H1 (cell line): ENCODE measurements around the gene CSF2RB. TPM values are rescaled to one million over a fixed set of nuclear protein-coding genes. Genes with fewer than 3 reads are reported as not detected.

Source experiments
- CTCF ChIA-PET: fragments of 300-600 bp; sonication (Branson Sonifier 250); formaldehyde crosslinking; loops from one replicate; lab custom pipeline; 2021; ENCODE audit not compliant: partially characterized antibody; lab: Charles Lee
- POLR2A ChIA-PET: fragments of 300-600 bp; sonication (Branson Sonifier 250); formaldehyde crosslinking; loops from one replicate; lab custom pipeline; 2021; ENCODE audit warnings: inconsistent platforms; ENCODE audit not compliant: partially characterized antibody; lab: Charles Lee
- DNase-seq, 2 experiments: peaks; one replicate each; pipeline versions ENCODE4 v3.0.0 to v3.0.0-alpha.2; 2010 to 2022; ENCODE audit warnings: low spot score in 2 of 2, low read depth in 1 of 2, mixed read lengths in 1 of 2
- FAIRE-seq: peaks from 2 replicates; lab custom pipeline; 2011; peaks lifted over from hg19 to GRCh38; lab: Jason Lieb, UNC
- H2AFZ ChIP-seq: 2 replicates; pipeline ENCODE4 v1.8.1; 2012; ENCODE audit warnings: low read length, inconsistent platforms
- H2AK5ac ChIP-seq: 2 replicates; pipeline ENCODE4 v1.6.1; 2013; ENCODE audit warnings: low read depth, low read length
- H2BK120ac ChIP-seq: replicated peaks from 2 replicates; pipeline ENCODE3; 2013; ENCODE audit warnings: low read depth, low read length, inconsistent platforms
- H2BK12ac ChIP-seq: 2 replicates; pipeline ENCODE4 v1.6.1; 2013; ENCODE audit warnings: low read depth, low read length
- H2BK15ac ChIP-seq: 2 replicates; pipeline ENCODE4 v1.6.1; 2013; ENCODE audit warnings: low read length
- H2BK20ac ChIP-seq: 2 replicates; pipeline ENCODE4 v1.6.1; 2013; ENCODE audit warnings: low read length
- H2BK5ac ChIP-seq: 2 replicates; pipeline ENCODE4 v1.6.1; 2013; ENCODE audit warnings: low read depth, low read length
- H3K14ac ChIP-seq: 2 replicates; pipeline ENCODE4 v1.6.1; 2013; ENCODE audit warnings: inconsistent platforms; ENCODE audit not compliant: insufficient read length
- H3K18ac ChIP-seq: 2 replicates; pipeline ENCODE4 v1.6.1; 2013; ENCODE audit warnings: low read length; ENCODE audit errors: extremely low read depth
- H3K23ac ChIP-seq: 2 replicates; pipeline ENCODE4 v1.6.1; 2013; ENCODE audit warnings: inconsistent platforms; ENCODE audit not compliant: insufficient read length
- H3K23me2 ChIP-seq: 2 replicates; pipeline ENCODE4 v1.6.1; 2013; ENCODE audit warnings: low read depth, low read length
- H3K27ac ChIP-seq: 2 replicates; pipeline ENCODE4 v1.6.1; 2011; ENCODE audit warnings: low read depth, low read length, inconsistent platforms
- H3K27me3 ChIP-seq, 4 experiments: replicated peaks in 1 of 4; 1 replicate in 1 of 4; 2 replicates in 3 of 4; pipeline versions ENCODE4 v1.6.1 to v1.8.1; 2011 to 2013; ENCODE audit warnings: low read length in 3 of 4, mild to moderate bottlenecking in 3 of 4, inconsistent platforms in 2 of 4, mixed read lengths in 2 of 4, moderate library complexity in 1 of 4; ENCODE audit not compliant: control insufficient read depth in 3 of 4, insufficient read depth in 3 of 4; ENCODE audit errors: extremely low read depth in 1 of 4
- H3K36me3 ChIP-seq, 4 experiments: 2 replicates each; pipeline versions ENCODE4 v1.6.1 to v1.8.1; 2011 to 2013; ENCODE audit warnings: mild to moderate bottlenecking in 4 of 4, low read length in 3 of 4, moderate library complexity in 2 of 4, control low read depth in 1 of 4, inconsistent platforms in 1 of 4; ENCODE audit not compliant: insufficient read depth in 4 of 4, control insufficient read depth in 2 of 4
- H3K4ac ChIP-seq: replicated peaks from 2 replicates; pipeline ENCODE3; 2013; ENCODE audit warnings: low read length, low read depth, mixed read lengths, inconsistent platforms; ENCODE audit not compliant: insufficient read length
- H3K4me1 ChIP-seq, 4 experiments: replicated peaks in 1 of 4; 1 replicate in 1 of 4; 2 replicates in 3 of 4; pipeline versions ENCODE4 v1.6.1 to v1.8.1; 2011 to 2013; ENCODE audit warnings: low read length in 3 of 4, inconsistent platforms in 2 of 4, mixed read lengths in 1 of 4; ENCODE audit not compliant: insufficient read depth in 4 of 4, control insufficient read depth in 3 of 4
- H3K4me2 ChIP-seq, 2 experiments: 2 replicates each; pipeline versions ENCODE4 v1.6.1 to v1.8.1; 2011 to 2013; ENCODE audit warnings: low read depth in 2 of 2, low read length in 2 of 2, control low read depth in 1 of 2, inconsistent platforms in 1 of 2, mild to moderate bottlenecking in 1 of 2; ENCODE audit not compliant: insufficient read depth in 1 of 2
- H3K4me3 ChIP-seq, 4 experiments: fragments of 200-600, 300-600 bp in 1 of 4; sonication (generic), shearing (Covaris generic), sonication (Bioruptor Twin) in 1 of 4; 2 replicates each; pipeline versions ENCODE4 v1.5.1 to v1.8.1; 2011 to 2016; ENCODE audit warnings: low read length in 4 of 4, low read depth in 3 of 4, control low read depth in 2 of 4, inconsistent platforms in 2 of 4, mild to moderate bottlenecking in 2 of 4, mixed read lengths in 1 of 4, moderate library complexity in 1 of 4; ENCODE audit not compliant: insufficient read depth in 2 of 4; ENCODE audit errors: extremely low read depth in 1 of 4
- H3K56ac ChIP-seq: replicated peaks from 2 replicates; pipeline ENCODE3; 2013; ENCODE audit warnings: low read depth, mild to moderate bottlenecking, mixed read lengths, low read length, inconsistent platforms; ENCODE audit not compliant: insufficient read length
- H3K79me1 ChIP-seq: 2 replicates; pipeline ENCODE4 v1.6.1; 2013; ENCODE audit warnings: low read depth, low read length, control low read depth
- H3K79me2 ChIP-seq, 2 experiments: 2 replicates each; pipeline versions ENCODE4 v1.6.1 to v1.8.1; 2012 to 2013; ENCODE audit warnings: low read length in 2 of 2, mild to moderate bottlenecking in 2 of 2, inconsistent platforms in 1 of 2; ENCODE audit not compliant: insufficient read depth in 2 of 2, control insufficient read depth in 1 of 2
- H3K9ac ChIP-seq, 4 experiments: replicated peaks in 1 of 4; 1 replicate in 1 of 4; 2 replicates in 3 of 4; pipeline versions ENCODE4 v1.6.1 to v1.8.1; 2011 to 2013; ENCODE audit warnings: low read depth in 3 of 4, low read length in 3 of 4, control low read depth in 2 of 4, mild to moderate bottlenecking in 2 of 4, moderate library complexity in 2 of 4, inconsistent platforms in 1 of 4; ENCODE audit errors: extremely low read depth in 1 of 4
- H3K9me3 ChIP-seq, 2 experiments: 2 replicates each; pipeline versions ENCODE4 v1.6.1 to v1.8.1; 2012 to 2013; ENCODE audit warnings: mild to moderate bottlenecking in 2 of 2, moderate library complexity in 2 of 2, control low read depth in 1 of 2, inconsistent platforms in 1 of 2, low read depth in 1 of 2, low read length in 1 of 2, mixed read lengths in 1 of 2; ENCODE audit not compliant: insufficient read depth in 2 of 2
- H4K20me1 ChIP-seq, 2 experiments: replicated peaks in 1 of 2; 2 replicates each; pipeline versions ENCODE3 to v1.8.1; 2011 to 2013; ENCODE audit warnings: inconsistent platforms in 2 of 2, low read length in 2 of 2, mild to moderate bottlenecking in 1 of 2; ENCODE audit not compliant: insufficient read depth in 2 of 2, control insufficient read depth in 1 of 2
- H4K5ac ChIP-seq: 2 replicates; pipeline ENCODE4 v1.6.1; 2013; ENCODE audit warnings: low read length, low read depth, mixed read lengths, inconsistent platforms; ENCODE audit not compliant: insufficient read length
- H4K8ac ChIP-seq: 2 replicates; pipeline ENCODE4 v1.8.0; 2013; ENCODE audit warnings: mild to moderate bottlenecking, moderate library complexity, low read length, inconsistent platforms; ENCODE audit not compliant: insufficient read depth; ENCODE audit errors: extremely low read depth
- H4K91ac ChIP-seq: replicated peaks from 2 replicates; pipeline ENCODE3; 2013; ENCODE audit warnings: low read length, mixed read lengths, inconsistent platforms; ENCODE audit not compliant: insufficient read length
- ASH2L ChIP-seq: fragments of 200-600, 300-600 bp; sonication (generic); IDR thresholded peaks from one replicate; pipeline ENCODE4 v1.7.1; 2017; ENCODE audit warnings: low read length
- KDM5A ChIP-seq: fragments of 200-600 bp; IDR thresholded peaks from 2 replicates; pipeline ENCODE4 v1.7.1; 2012; ENCODE audit warnings: mild to moderate bottlenecking, low read length, inconsistent platforms, mixed read lengths
- WGBS, 2 experiments: shearing (Covaris generic) in 1 of 2; methylation state at CpG; one replicate each; pipeline versions ENCODE4 v1.1.6 to v1.1.7; 2013 to 2015; ENCODE audit warnings: low lambda C conversion rate in 2 of 2, mixed read lengths in 2 of 2, inconsistent platforms in 1 of 2, low coverage in 1 of 2, missing lambda C conversion rate in 1 of 2; ENCODE audit not compliant: insufficient replicate concordance in 2 of 2, insufficient coverage in 1 of 2, insufficient read length in 1 of 2; ENCODE audit errors: extremely low coverage in 1 of 2, missing lambda C conversion rate in 1 of 2; 5-methylcytosine and 5-hydroxymethylcytosine counted together
- polyA plus RNA-seq, 7 experiments: library from polyadenylated mRNA; depleted of rRNA in 3 of 7; stranded (reverse) in 5 of 7; unstranded in 2 of 7; fragments of >200 nt in 5 of 7; fragments of 200-250 nt in 2 of 7; gene quantifications; 1 replicate in 5 of 7; 2 replicates in 1 of 7; 4 replicates in 1 of 7; pipeline versions ENCODE4 v1.2.1 to v1.2.3, GENCODE V29; 2011 to 2013; ENCODE audit warnings: missing spikeins in 2 of 7, mixed read lengths in 2 of 7
- total RNA-seq: library from RNA; stranded (reverse); fragmentation: NEBNext Ultra II Directional; extraction: Animal tissue kit (Norgen Biotek cat#: 25700); gene quantifications from 2 replicates; pipeline ENCODE4 v1.2.1, GENCODE V29; 2021
- TF ChIP-seq, protein P1 (sequence below): IDR thresholded peaks from 2 replicates; pipeline ENCODE4 v1.6.1; 2012; ENCODE audit warnings: low read length, inconsistent platforms
- TF ChIP-seq, protein P2 (sequence below): IDR thresholded peaks from 2 replicates; pipeline ENCODE4 v1.6.1; 2012; ENCODE audit warnings: inconsistent platforms

Gene CSF2RB
- total and polyA plus RNA-seq, 2 of the 8 experiments (the other 6 are each of a cell fraction or from before 2014, with no cell fraction given), result not detected

DNA sequence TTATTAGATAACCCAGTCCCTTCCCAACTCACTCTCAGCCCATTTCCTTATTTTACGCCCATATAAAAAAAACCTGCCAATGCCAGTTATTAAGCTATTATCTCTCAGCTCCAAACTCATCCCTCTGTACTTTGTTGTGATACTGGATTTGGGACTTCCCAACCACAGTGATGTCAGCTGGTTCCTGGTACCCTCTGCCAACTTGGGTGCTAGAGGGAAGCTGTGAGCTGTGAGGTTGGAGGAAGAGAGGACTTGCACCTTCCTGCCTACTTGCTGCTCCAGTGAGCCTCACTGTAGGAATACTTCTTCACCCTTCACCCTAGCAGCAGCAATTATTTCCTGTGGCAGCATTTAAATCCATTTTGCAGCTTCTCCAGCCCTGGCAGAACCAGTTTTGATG, 19.2 kb upstream of the CSF2RB start:
- Histone ChIP-seq H3K56ac (no peak overlapping the region), H2AFZ (no peak overlapping the region), H3K4me2 (no peak overlapping the region), H4K91ac (no peak overlapping the region), H3K9me3 (peaks cover 8 to 9% of the 10 kb centered on the region in 2 experiments; a peak in 3 of 4 replicates), H3K23me2 (no peaks in the 10 kb centered on the region; the same call in 1 of the 2 replicates), H3K23ac (no peak overlapping the region), H3K4me1 (0 out of 7 replicates have a peak, but pooled peaks cover 0 to 2% (median 0%) of the 10 kb centered on the region in 4 experiments), H3K9ac (no peak overlapping the region), H2BK12ac (no peak overlapping the region), H3K4me3 (no peak overlapping the region), H4K5ac (no peak overlapping the region), H3K36me3 (no peaks in the 10 kb centered on the region; a peak in 1 of 8 replicates), H2BK5ac (no peak overlapping the region), H3K79me2 (no peaks in the 10 kb centered on the region), H3K4ac (no peak overlapping the region), H3K14ac (no peak overlapping the region), H2BK15ac (no peak overlapping the region), H2BK120ac (no peak overlapping the region), H2AK5ac (no peak overlapping the region), H4K8ac (no peak overlapping the region), H3K79me1 (no peaks in the 10 kb centered on the region), H4K20me1 (no peaks in the 10 kb centered on the region), H3K27me3 (peaks cover 0 to 2% (median 0%) of the 10 kb centered on the region in 4 experiments; a peak in 1 of 7 replicates), H3K27ac (no peak overlapping the region), H2BK20ac (no peak overlapping the region)
- no peak for DNase-seq
- POLR2A ChIA-PET, result no interaction called here
- FAIRE-seq, result no peak
- 75 to 100% methylated on average over 1 of the region's 1 CpG for WGBS, 2 experiments
- TF ChIP-seq, protein P1, sequence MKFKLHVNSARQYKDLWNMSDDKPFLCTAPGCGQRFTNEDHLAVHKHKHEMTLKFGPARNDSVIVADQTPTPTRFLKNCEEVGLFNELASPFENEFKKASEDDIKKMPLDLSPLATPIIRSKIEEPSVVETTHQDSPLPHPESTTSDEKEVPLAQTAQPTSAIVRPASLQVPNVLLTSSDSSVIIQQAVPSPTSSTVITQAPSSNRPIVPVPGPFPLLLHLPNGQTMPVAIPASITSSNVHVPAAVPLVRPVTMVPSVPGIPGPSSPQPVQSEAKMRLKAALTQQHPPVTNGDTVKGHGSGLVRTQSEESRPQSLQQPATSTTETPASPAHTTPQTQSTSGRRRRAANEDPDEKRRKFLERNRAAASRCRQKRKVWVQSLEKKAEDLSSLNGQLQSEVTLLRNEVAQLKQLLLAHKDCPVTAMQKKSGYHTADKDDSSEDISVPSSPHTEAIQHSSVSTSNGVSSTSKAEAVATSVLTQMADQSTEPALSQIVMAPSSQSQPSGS, result no peak
- no peak for TF ChIP-seq KDM5A
- TF ChIP-seq, protein P2, sequence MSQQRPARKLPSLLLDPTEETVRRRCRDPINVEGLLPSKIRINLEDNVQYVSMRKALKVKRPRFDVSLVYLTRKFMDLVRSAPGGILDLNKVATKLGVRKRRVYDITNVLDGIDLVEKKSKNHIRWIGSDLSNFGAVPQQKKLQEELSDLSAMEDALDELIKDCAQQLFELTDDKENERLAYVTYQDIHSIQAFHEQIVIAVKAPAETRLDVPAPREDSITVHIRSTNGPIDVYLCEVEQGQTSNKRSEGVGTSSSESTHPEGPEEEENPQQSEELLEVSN, result no peak
- no peak for TF ChIP-seq ASH2L
- TF ChIP-seq, all 59 proteins: peak for 0
- CTCF ChIA-PET, result interaction anchor here (0.8 to 1.0 kb wide), 3 partner anchors 9 to 83 kb away, joined by 3 read pairs; no protein-coding TSS in a partner anchor
- no peak overlapping the region for H3K18ac ChIP-seq
